ENCODE results near the gene B4GALT5. TPM values are rescaled to one million over a fixed set of nuclear protein-coding genes. Genes with fewer than 3 reads are reported as not detected.

The B4GALT5 gene
- total and polyA plus RNA-seq, 8 donors: 38.4 to 51.0 (median 45.8) TPM

GRCh38 chr20:49590163-49591017 is 123.3 kb downstream of the B4GALT5 start:
- H3K27ac ChIP-seq: no peak overlapping the region

GRCh38 chr20:49589747-49590146 is 123.9 kb downstream of the B4GALT5 start:
- no peaks in the 10 kb centered on the region for H3K36me3 ChIP-seq
- no peak overlapping the region for H3K4me3 ChIP-seq
- intact Hi-C loops (cut with DNase I): no loop called here
- no peak for TF ChIP-seq CTCF (IDR thresholded peaks at IDR 0.05)
- peaks cover 4 to 28% of the 10 kb centered on the region in 2 donors for H3K4me1 ChIP-seq
- no peak overlapping the region for H3K27ac ChIP-seq
- H3K9me3 ChIP-seq: no peaks in the 10 kb centered on the region
- DNase-seq (no peak), ATAC-seq (no peak)
- no peaks in the 10 kb centered on the region for H3K27me3 ChIP-seq

More at GRCh38 chr20:49590163-49591017, 123.3 kb downstream of the B4GALT5 start:
- no peak for DNase-seq
- no peaks in the 10 kb centered on the region for H3K36me3 ChIP-seq
- no peak for TF ChIP-seq CTCF (IDR thresholded peaks at IDR 0.05)
- ATAC-seq: no peak
- no peaks in the 10 kb centered on the region for H3K9me3 ChIP-seq
- H3K4me3 ChIP-seq: no peak overlapping the region
- intact Hi-C loops (cut with DNase I): no loop called here
- H3K4me1 ChIP-seq: peaks cover 4 to 28% of the 10 kb centered on the region in 2 donors
- H3K27me3 ChIP-seq: no peaks in the 10 kb centered on the region

- H3K9me3 ChIP-seq: peaks cover 0 to 5% of the 10 kb centered on the region in 2 donors
- no peaks in the 10 kb centered on the region for H3K27me3 ChIP-seq
- H3K4me1 ChIP-seq: peaks cover 4 to 35% of the 10 kb centered on the region in 2 donors
- H3K4me3 ChIP-seq: no peak overlapping the region
- DNase-seq (no peak), ATAC-seq (no peak)
- intact Hi-C loops (cut with DNase I): no loop called here
- H3K27ac ChIP-seq: no peak overlapping the region
- no peaks in the 10 kb centered on the region for H3K36me3 ChIP-seq
- TF ChIP-seq CTCF (IDR thresholded peaks at IDR 0.05): no peak
Measured at GRCh38 chr20:49587111-49587570, 126.5 kb downstream of the B4GALT5 start.

- H3K27ac ChIP-seq: no peak overlapping the region
- no peaks in the 10 kb centered on the region for H3K36me3 ChIP-seq
- H3K9me3 ChIP-seq: peaks cover 0 to 5% of the 10 kb centered on the region in 2 donors
- H3K4me3 ChIP-seq: no peak overlapping the region
- ATAC-seq (no peak), DNase-seq (no peak)
- H3K4me1 ChIP-seq: peaks cover 0 to 28% of the 10 kb centered on the region in 2 donors
- TF ChIP-seq CTCF (IDR thresholded peaks at IDR 0.05): no peak
- H3K27me3 ChIP-seq: no peaks in the 10 kb centered on the region
- intact Hi-C loops (cut with DNase I): no loop called here
Measured at GRCh38 chr20:49585585-49586245, 128.0 kb downstream of the B4GALT5 start.
